GM10266 (cell line): ENCODE results near the gene TRIM3.

ENCODE experiments used
- DNase-seq: peaks from one replicate; pipeline ENCODE4 v3.0.0; 2012; ENCODE audit errors: extremely low spot score
- CTCF ChIP-seq: IDR thresholded peaks from 2 replicates; pipeline ENCODE4 v1.5.1; 2012; ENCODE audit warnings: mild to moderate bottlenecking, low read depth; ENCODE audit not compliant: control insufficient read depth, insufficient read depth; ENCODE audit errors: missing control alignments

Gene TRIM3

GRCh38 chr11:6486938-6487337 is 13.2 kb upstream of the TRIM3 start:
- TF ChIP-seq CTCF: no peak

DNA sequence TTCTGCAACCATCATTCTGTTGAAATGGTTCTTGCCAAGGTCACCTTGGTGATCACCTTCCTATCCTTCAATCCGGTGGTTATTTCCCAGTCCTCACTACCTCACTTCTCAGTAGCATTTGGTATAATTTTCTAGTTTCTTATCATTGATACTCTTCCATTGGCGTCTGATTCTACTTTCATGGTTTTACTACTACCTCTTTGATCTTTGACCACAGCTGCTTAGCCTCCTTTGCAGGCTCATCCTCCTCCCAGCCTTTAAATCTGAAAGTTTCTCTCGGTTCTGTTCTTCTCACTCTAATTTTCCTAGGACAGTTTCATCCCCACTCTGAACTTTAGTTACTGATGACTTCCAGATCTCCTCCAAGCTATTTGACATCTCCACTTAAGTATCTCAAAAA is 12.5 kb upstream of the TRIM3 start:
- TF ChIP-seq CTCF: no peak
- DNase-seq: no peak

More at GRCh38 chr11:6486938-6487337, 13.2 kb upstream of the TRIM3 start:
- no peak for DNase-seq

GRCh38 chr11:6485661-6486060 is 11.9 kb upstream of the TRIM3 start:
- no peak for DNase-seq
- TF ChIP-seq CTCF: no peak

- TF ChIP-seq CTCF: no peak
- DNase-seq: no peak
These were observed 9.3 kb upstream of the TRIM3 start for GRCh38 chr11:6483015-6483414.

DNA sequence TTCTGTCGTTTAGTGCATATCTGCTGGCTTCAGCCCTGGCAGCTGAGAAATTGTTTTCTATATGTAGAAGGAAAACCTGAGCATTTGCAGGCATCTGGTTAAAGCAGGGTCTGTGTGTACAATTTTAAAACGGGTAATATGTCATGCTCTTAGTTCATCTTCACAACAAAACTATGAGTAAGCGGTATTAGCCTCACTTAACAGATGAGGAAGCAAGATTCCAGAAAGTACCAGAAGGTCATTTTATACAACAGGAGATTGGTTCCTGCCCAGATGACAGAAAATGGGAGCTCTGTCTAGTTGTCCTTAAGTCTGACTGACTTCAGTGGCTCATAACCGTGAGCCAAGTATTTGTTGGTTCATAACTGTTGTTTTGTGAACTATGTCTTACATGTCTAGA is 8.7 kb upstream of the TRIM3 start:
- DNase-seq: no peak
- TF ChIP-seq CTCF: no peak

GRCh38 chr11:6481924-6482275 is 8.2 kb upstream of the TRIM3 start:
- no peak for TF ChIP-seq CTCF
- no peak for DNase-seq

- peak; percentile 96 for DNase-seq
- TF ChIP-seq CTCF: no peak
These were observed 7.5 kb upstream of the TRIM3 start, which contains the start of the genes ARFIP2 and TIMM10B for GRCh38 chr11:6481012-6481923. TSS of gene ARFIP2 (minus strand) at chr11:6481331. CDS start at chr11:6480421, 910 bp downstream. TSS of gene TIMM10B (plus strand) at chr11:6481501. CDS start at chr11:6481517, 16 bp downstream.
